GM12878 (cell line): ENCODE data around the gene MGRN1. TPM values are rescaled to one million over a fixed set of nuclear protein-coding genes. Genes with fewer than 3 reads are reported as not detected.

Source experiments
- ATAC-seq: fragments of 200-7000 bp; cut with Tn5 transposase; 3 replicates; pipeline ENCODE4 v1.9.1; 2020; ENCODE audit warnings: mild to moderate bottlenecking, moderate library complexity
- BruUV-seq: library from RNA; stranded (reverse); fragments of 400-500 nt; replicated peaks from 2 replicates; lab custom pipeline; 2021; lab: Mats Ljungman, UMichigan
- CTCF ChIA-PET: fragments of 300-600 bp; sonication (Branson Sonifier 250); formaldehyde crosslinking; extraction: SDS; loops from one replicate; lab custom pipeline; 2021; ENCODE audit warnings: inconsistent platforms; lab: Yijun Ruan, JAX
- POLR2A ChIA-PET: fragments of 350-600 bp; formaldehyde crosslinking; extraction: SDS; loops from one replicate; lab custom pipeline; 2021; ENCODE audit warnings: inconsistent platforms; lab: Charles Lee
- RAD21 ChIA-PET: fragments of 300-600 bp; sonication (Branson Sonifier 250); formaldehyde crosslinking; loops from one replicate; lab custom pipeline; 2023; ENCODE audit warnings: antibody characterized with exemption; ENCODE audit not compliant: unreplicated experiment; lab: Charles Lee
- SMC1A ChIA-PET: fragments of 300-600 bp; sonication (Branson Sonifier 250); formaldehyde crosslinking; loops from one replicate; lab custom pipeline; 2023; ENCODE audit not compliant: unreplicated experiment, uncharacterized antibody; lab: Charles Lee
- DNase-seq: peaks from one replicate; pipeline ENCODE4 v3.0.0-alpha.2; 2011; ENCODE audit warnings: low read depth, low spot score
- FAIRE-seq: peaks from 3 replicates; lab custom pipeline; 2011; peaks lifted over from hg19 to GRCh38; lab: Jason Lieb, UNC
- H2AFZ ChIP-seq: 2 replicates; pipeline ENCODE4 v1.6.0; 2011; ENCODE audit warnings: low read depth, low read length, control low read depth; ENCODE audit not compliant: control insufficient read depth
- H3K27ac ChIP-seq: 2 replicates; pipeline ENCODE4 v1.5.1; 2011; ENCODE audit warnings: control low read depth; ENCODE audit not compliant: control insufficient read depth, insufficient read depth
- H3K27me3 ChIP-seq, 2 experiments: replicated peaks in 1 of 2; 2 replicates each; pipeline versions ENCODE4 v1.6.0 to v1.6.1; 2011; ENCODE audit warnings: low read length in 1 of 2; ENCODE audit not compliant: control insufficient read depth in 2 of 2, insufficient read depth in 2 of 2
- H3K36me3 ChIP-seq, 2 experiments: 2 replicates each; pipeline ENCODE4 v1.5.1; 2011; ENCODE audit warnings: low read length in 1 of 2; ENCODE audit not compliant: control insufficient read depth in 2 of 2, insufficient read depth in 2 of 2
- H3K4me1 ChIP-seq: 2 replicates; pipeline ENCODE4 v1.6.1; 2011; ENCODE audit warnings: mild to moderate bottlenecking, low read length, moderate library complexity, mixed read lengths; ENCODE audit not compliant: control insufficient read depth, insufficient read depth
- H3K4me2 ChIP-seq: 2 replicates; pipeline ENCODE4 v1.6.0; 2011; ENCODE audit warnings: control low read depth; ENCODE audit not compliant: control insufficient read depth, insufficient read depth
- H3K4me3 ChIP-seq: fragments of 200-600 bp; sonication (generic); 2 replicates; pipeline ENCODE4 v1.5.1; 2016
- H3K79me2 ChIP-seq: 2 replicates; pipeline ENCODE4 v1.6.0; 2011; ENCODE audit warnings: low read length; ENCODE audit not compliant: control insufficient read depth, insufficient read depth
- H3K9ac ChIP-seq: 2 replicates; pipeline ENCODE4 v1.8.0; 2011; ENCODE audit warnings: low read length, control low read depth, mixed read lengths; ENCODE audit not compliant: control insufficient read depth, insufficient read depth
- H3K9me3 ChIP-seq: replicated peaks from 3 replicates; pipeline ENCODE4 v1.5.1; 2011; ENCODE audit warnings: mild to moderate bottlenecking, low read length; ENCODE audit not compliant: control insufficient read depth, insufficient read depth
- H4K20me1 ChIP-seq: 2 replicates; pipeline ENCODE4 v1.6.0; 2011; ENCODE audit not compliant: control insufficient read depth, insufficient read depth
- ATF2 ChIP-seq: IDR thresholded peaks from 2 replicates; pipeline ENCODE4 v1.6.1; 2012; ENCODE audit warnings: low read length, inconsistent platforms
- BCL11A ChIP-seq: IDR thresholded peaks from 2 replicates; pipeline ENCODE4 v1.6.1; 2011; ENCODE audit warnings: low read depth, low read length
- BHLHE40 ChIP-seq, 2 experiments: fragments of 450-650 bp in 1 of 2; IDR thresholded peaks; 2 replicates each; pipeline ENCODE4 v1.6.1; 2011 to 2017; ENCODE audit warnings: low read depth in 2 of 2, borderline replicate concordance in 1 of 2, improper control_type of control experiment in 1 of 2, low read length in 1 of 2, mild to moderate bottlenecking in 1 of 2
- CBFB ChIP-seq: IDR thresholded peaks from 2 replicates; pipeline ENCODE4 v1.6.1; 2016; ENCODE audit warnings: antibody characterized with exemption, low read depth
- IKZF2 ChIP-seq, 2 experiments: fragments of 450-650 bp; IDR thresholded peaks; 2 replicates each; pipeline ENCODE4 v1.6.1; 2017; ENCODE audit warnings: mild to moderate bottlenecking in 2 of 2, moderate library complexity in 2 of 2
- MAX ChIP-seq: IDR thresholded peaks from 2 replicates; pipeline ENCODE4 v1.6.1; 2012; ENCODE audit warnings: low read depth, low read length, improper control_type of control experiment
- MXI1 ChIP-seq: fragments of 150-350 bp; IDR thresholded peaks from 2 replicates; pipeline ENCODE4 v1.6.1; 2011; ENCODE audit warnings: low read depth, mild to moderate bottlenecking, inconsistent platforms, low read length, improper control_type of control experiment
- NKRF ChIP-seq: fragments of 450-650 bp; conservative IDR thresholded peaks from 2 replicates; pipeline ENCODE4 v1.6.1; 2017; ENCODE audit warnings: mild to moderate bottlenecking, moderate library complexity
- PBX3 ChIP-seq: IDR thresholded peaks from 2 replicates; pipeline ENCODE4 v1.6.1; 2011; ENCODE audit warnings: mild to moderate bottlenecking, low read depth, low read length, moderate library complexity; ENCODE audit not compliant: insufficient replicate concordance
- RFX5 ChIP-seq: IDR thresholded peaks from 2 replicates; pipeline ENCODE4 v1.6.1; 2011; ENCODE audit warnings: low read depth, low read length, improper control_type of control experiment
- RUNX3 ChIP-seq: IDR thresholded peaks from 2 replicates; pipeline ENCODE4 v1.6.1; 2012; ENCODE audit warnings: low read length, inconsistent platforms
- SKIL ChIP-seq: fragments of 450-650 bp; IDR thresholded peaks from 2 replicates; pipeline ENCODE4 v1.6.1; 2017; ENCODE audit warnings: mild to moderate bottlenecking, low read depth, inconsistent platforms; ENCODE audit not compliant: poor library complexity, severe bottlenecking
- USF1 ChIP-seq: IDR thresholded peaks from 2 replicates; pipeline ENCODE4 v1.6.1; 2011; ENCODE audit warnings: borderline replicate concordance, low read depth, mild to moderate bottlenecking, moderate library complexity, mixed read lengths, low read length; ENCODE audit not compliant: insufficient read depth; ENCODE audit errors: extremely low read length
- YBX1 ChIP-seq: fragments of 450-650 bp; IDR thresholded peaks from 2 replicates; pipeline ENCODE4 v1.6.1; 2016; ENCODE audit warnings: antibody characterized with exemption
- YY1 ChIP-seq: IDR thresholded peaks from 2 replicates; pipeline ENCODE4 v1.6.1; 2011; ENCODE audit warnings: low read depth, mild to moderate bottlenecking, low read length
- whole genome bisulfite sequencing: methylation state at CpG from one replicate; pipeline ENCODE4 v1.1.6; 2016; ENCODE audit warnings: low lambda C conversion rate; ENCODE audit not compliant: insufficient replicate concordance, insufficient coverage; ENCODE audit errors: missing lambda C conversion rate; 5-methylcytosine and 5-hydroxymethylcytosine counted together
- in situ Hi-C: fragments of 300-500 bp; cut with MboI; formaldehyde crosslinking; loops from 9 replicates; pipeline ENCODE4 v1.14.3; 2018; ENCODE audit warnings: mixed read lengths
- intact Hi-C: fragments of 100-400 bp; cut with micrococcal nuclease; formaldehyde crosslinking; loops from one replicate; pipeline ENCODE4 v1.14.2; 2022; ENCODE audit not compliant: unreplicated experiment
- polyA plus RNA-seq, 11 experiments: library from polyadenylated mRNA; depleted of rRNA in 4 of 11; unstranded in 6 of 11; stranded (reverse) in 5 of 11; fragments of >200 nt; fragmentation: Nextera tagmentation in 4 of 11; fragmentation: Illumina TruSeq in 1 of 11; extraction: Ambion mirVana in 4 of 11; extraction: Trizol in 1 of 11; gene quantifications; 1 replicate in 1 of 11; 2 replicates in 10 of 11; pipeline versions ENCODE4 v1.2.1 to v1.2.3, GENCODE V29; 2011 to 2016; ENCODE audit warnings: inconsistent platforms in 2 of 11, missing spikeins in 2 of 11, low read depth in 1 of 11
- total RNA-seq, 4 experiments: library from RNA; depleted of rRNA in 3 of 4; stranded (reverse); fragments of >200 nt in 3 of 4; fragmentation: Illumina TruSeq in 1 of 4; extraction: Trizol in 1 of 4; gene quantifications; 2 replicates each; pipeline versions ENCODE4 v1.2.1 to v1.2.3, GENCODE V29; 2013 to 2021

MGRN1 gene
- total and polyA plus RNA-seq, 10 of the 15 experiments (the other 5 are each of a cell fraction or from before 2014, with no cell fraction given) = 0.35 to 86.7 (median 14.6) TPM

GRCh38 chr16:4612474-4612931 lies 12.1 kb upstream of the MGRN1 start:
- peak overlapping the region; percentile 65 for H3K4me2 ChIP-seq
- in situ Hi-C loops (loop anchor here (10.0 kb wide), 1 partner anchor 342 kb away; the partner anchor contains the start of gene SEC14L5), intact Hi-C loops (loop anchor here (10.0 kb wide), 3 partner anchors 98 to 192 kb away; partner anchors contain the start of genes DNAJA3 and ROGDI)
- DNase-seq (no peak), ATAC-seq (no peak), FAIRE-seq (no peak)
- H3K4me1 ChIP-seq = peaks cover 17% of the 10 kb centered on the region
- BruUV-seq = no TSS peak
- no peak overlapping the region for H3K4me3 ChIP-seq
- no peaks in the 10 kb centered on the region for H4K20me1 ChIP-seq
- H3K9ac ChIP-seq = no peak overlapping the region
- CTCF ChIA-PET = no interaction called here
- RAD21 ChIA-PET = no interaction called here
- peaks cover 0 to 10% of the 10 kb centered on the region in 2 experiments; a peak in 2 of 4 replicates for H3K36me3 ChIP-seq
- WGBS = 94% methylated on average over 7 of the region's 7 CpGs
- POLR2A ChIA-PET = no interaction called here
- no peak overlapping the region for H2AFZ ChIP-seq
- H3K9me3 ChIP-seq = no peaks in the 10 kb centered on the region
- no peak overlapping the region for H3K27ac ChIP-seq
- SMC1A ChIA-PET = no interaction called here
- no peaks in the 10 kb centered on the region for H3K27me3 ChIP-seq
- peaks cover 31% of the 10 kb centered on the region for H3K79me2 ChIP-seq
- no peak for TF ChIP-seq BHLHE40 (IDR thresholded peaks at IDR 0.05; ENCODE audit: borderline replicate concordance in 1 of 2, low read depth in 2 of 2, low read length in 1 of 2)
- no peak for TF ChIP-seq ATF2
- TF ChIP-seq RFX5 = no peak
- no peak for TF ChIP-seq MXI1
- TF ChIP-seq NKRF = no peak
- TF ChIP-seq CBFB = no peak
- TF ChIP-seq MAX = no peak
- TF ChIP-seq BCL11A = no peak
- TF ChIP-seq SKIL = no peak
- no peak for TF ChIP-seq PBX3
- no peak for TF ChIP-seq USF1
- TF ChIP-seq YBX1 = no peak
- no peak for TF ChIP-seq IKZF2 (IDR thresholded peaks at IDR 0.05)
- no peak for TF ChIP-seq YY1
- no peak for TF ChIP-seq RUNX3
